Measurements from ENCODE around the gene ZBED5. TPM values are rescaled to one million over a fixed set of nuclear protein-coding genes. Genes with fewer than 3 reads are reported as not detected.

The ZBED5 gene
- total RNA-seq, 4 donors from 2014 or later: 42.9 to 58.6 (median 52.4) TPM

- no peak overlapping the region for H3K27ac ChIP-seq
- TF ChIP-seq, protein P1, sequence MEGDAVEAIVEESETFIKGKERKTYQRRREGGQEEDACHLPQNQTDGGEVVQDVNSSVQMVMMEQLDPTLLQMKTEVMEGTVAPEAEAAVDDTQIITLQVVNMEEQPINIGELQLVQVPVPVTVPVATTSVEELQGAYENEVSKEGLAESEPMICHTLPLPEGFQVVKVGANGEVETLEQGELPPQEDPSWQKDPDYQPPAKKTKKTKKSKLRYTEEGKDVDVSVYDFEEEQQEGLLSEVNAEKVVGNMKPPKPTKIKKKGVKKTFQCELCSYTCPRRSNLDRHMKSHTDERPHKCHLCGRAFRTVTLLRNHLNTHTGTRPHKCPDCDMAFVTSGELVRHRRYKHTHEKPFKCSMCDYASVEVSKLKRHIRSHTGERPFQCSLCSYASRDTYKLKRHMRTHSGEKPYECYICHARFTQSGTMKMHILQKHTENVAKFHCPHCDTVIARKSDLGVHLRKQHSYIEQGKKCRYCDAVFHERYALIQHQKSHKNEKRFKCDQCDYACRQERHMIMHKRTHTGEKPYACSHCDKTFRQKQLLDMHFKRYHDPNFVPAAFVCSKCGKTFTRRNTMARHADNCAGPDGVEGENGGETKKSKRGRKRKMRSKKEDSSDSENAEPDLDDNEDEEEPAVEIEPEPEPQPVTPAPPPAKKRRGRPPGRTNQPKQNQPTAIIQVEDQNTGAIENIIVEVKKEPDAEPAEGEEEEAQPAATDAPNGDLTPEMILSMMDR (IDR thresholded peaks at IDR 0.05): peak; percentile 56 to 84 (median 70)
- TF ChIP-seq POLR2A (IDR thresholded peaks at IDR 0.05): no peak
- H3K4me1 ChIP-seq: peaks cover 0 to 6% of the 10 kb centered on the region in 2 donors
- intact Hi-C loops (cut with DNase I): no loop called here
- H3K36me3 ChIP-seq: no peaks in the 10 kb centered on the region
- H3K27me3 ChIP-seq: no peaks in the 10 kb centered on the region
- peak; percentile 16 to 25 for DNase-seq
- WGBS, 2 donors: 91 to 95% methylated on average over 7 of the region's 7 CpGs
- no peak overlapping the region for H3K4me3 ChIP-seq (replicated peaks in 1 of 3)
- H3K9me3 ChIP-seq: no peaks in the 10 kb centered on the region
These were observed 20.8 kb upstream of the ZBED5 start for GRCh38 chr11:10878408-10879214.

DNA sequence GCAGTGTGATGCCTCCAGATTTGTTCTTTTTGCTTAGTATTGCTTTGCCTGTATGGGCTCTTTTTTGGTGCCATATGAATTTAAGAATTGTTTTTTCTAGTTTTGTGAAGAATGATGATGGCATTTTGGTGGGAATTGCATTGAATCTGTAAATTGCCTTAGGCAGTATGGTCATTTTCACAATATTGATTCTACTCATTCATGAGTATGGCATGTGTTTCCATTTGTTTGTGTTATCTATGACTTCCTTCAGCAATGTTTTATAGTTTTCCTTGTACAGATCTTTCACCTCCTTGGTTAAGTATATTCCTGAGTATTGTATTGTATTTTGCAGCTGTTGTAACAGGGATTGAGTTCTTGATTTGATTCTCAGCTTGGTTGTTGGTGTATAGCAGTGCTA, 18.3 kb upstream of the ZBED5 start:
- Histone ChIP-seq H3K4me1 (peaks cover 0 to 6% of the 10 kb centered on the region in 2 donors), H3K36me3 (no peaks in the 10 kb centered on the region), H3K27me3 (no peaks in the 10 kb centered on the region), H3K9me3 (no peaks in the 10 kb centered on the region), H3K4me3 (replicated peaks in 1 of 3) (no peak overlapping the region), H3K27ac (no peak overlapping the region)
- no peak for TF ChIP-seq POLR2A (IDR thresholded peaks at IDR 0.05)
- TF ChIP-seq, protein P1 (IDR thresholded peaks at IDR 0.05): no peak
- intact Hi-C loops (cut with DNase I): no loop called here
- no peak for DNase-seq

DNA sequence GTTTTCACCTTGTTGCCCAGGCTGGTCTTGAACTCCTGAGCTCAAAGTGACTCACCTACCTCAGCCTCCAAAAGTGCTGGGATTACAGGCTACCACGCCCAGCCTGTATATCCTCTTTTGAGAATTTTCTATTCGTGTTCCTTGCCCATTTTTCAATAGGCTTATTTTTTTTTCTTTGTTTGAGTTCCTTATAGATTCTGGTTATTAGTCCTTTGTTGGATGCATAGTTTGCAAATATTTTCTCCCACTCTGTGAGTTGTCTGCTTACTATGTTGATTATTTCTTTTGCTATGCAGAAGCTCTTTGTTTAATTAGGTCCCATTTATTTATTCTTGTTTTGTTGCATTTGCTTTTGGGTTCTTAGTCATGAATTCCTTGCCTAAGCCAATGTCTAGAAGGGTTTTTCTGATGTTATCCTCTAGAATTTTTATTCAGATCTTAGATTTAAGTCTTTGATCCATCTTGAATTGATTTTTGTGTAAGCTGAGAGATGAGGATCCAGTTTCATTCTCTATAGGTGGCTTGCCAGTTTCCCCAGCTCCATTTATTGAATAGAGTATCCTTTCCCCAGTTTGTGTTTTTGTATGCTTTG, 17.7 kb upstream of the ZBED5 start:
- WGBS, 2 donors: 90 to 94% methylated on average over 2 of the region's 2 CpGs
- no peaks in the 10 kb centered on the region for H3K9me3 ChIP-seq
- H3K27me3 ChIP-seq: no peaks in the 10 kb centered on the region
- no peak for DNase-seq
- H3K36me3 ChIP-seq: no peaks in the 10 kb centered on the region
- no peak overlapping the region for H3K4me3 ChIP-seq (replicated peaks in 1 of 3)
- peaks cover 0 to 6% of the 10 kb centered on the region in 2 donors for H3K4me1 ChIP-seq
- H3K27ac ChIP-seq: no peak overlapping the region
- intact Hi-C loops (cut with DNase I): no loop called here
- no peak for TF ChIP-seq POLR2A (IDR thresholded peaks at IDR 0.05)
- TF ChIP-seq, protein P1 (IDR thresholded peaks at IDR 0.05): no peak

DNA sequence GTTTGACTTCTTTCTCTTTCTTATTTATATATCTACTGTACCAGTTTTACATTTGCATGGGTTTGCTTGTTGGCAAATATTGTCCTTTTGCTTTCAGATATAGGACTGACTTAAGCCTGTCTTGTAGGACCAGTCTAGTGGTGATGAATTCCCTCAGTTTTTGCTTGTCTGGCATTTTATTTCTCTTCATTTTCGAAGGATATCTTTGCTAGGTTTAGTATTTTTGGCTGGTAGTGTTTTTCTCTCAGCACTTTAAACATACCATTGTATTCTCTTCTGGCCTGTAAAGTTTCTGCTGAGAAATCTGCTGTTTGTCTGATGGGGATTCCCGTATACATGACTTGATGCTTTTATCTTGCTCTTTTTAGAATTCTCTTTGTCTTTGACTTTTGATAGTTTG, 14.2 kb upstream of the ZBED5 start:
- TF ChIP-seq, protein P1 (IDR thresholded peaks at IDR 0.05): no peak
- TF ChIP-seq POLR2A (IDR thresholded peaks at IDR 0.05): no peak
- DNase-seq: no peak
- no peaks in the 10 kb centered on the region for H3K36me3 ChIP-seq
- no peaks in the 10 kb centered on the region for H3K9me3 ChIP-seq
- H3K4me1 ChIP-seq: no peaks in the 10 kb centered on the region
- H3K27ac ChIP-seq: no peak overlapping the region
- H3K27me3 ChIP-seq: no peaks in the 10 kb centered on the region
- 96 to 100% methylated on average over 2 of the region's 2 CpGs for WGBS, 2 donors
- H3K4me3 ChIP-seq (replicated peaks in 1 of 3): no peak overlapping the region
- intact Hi-C loops (cut with DNase I): no loop called here

DNA sequence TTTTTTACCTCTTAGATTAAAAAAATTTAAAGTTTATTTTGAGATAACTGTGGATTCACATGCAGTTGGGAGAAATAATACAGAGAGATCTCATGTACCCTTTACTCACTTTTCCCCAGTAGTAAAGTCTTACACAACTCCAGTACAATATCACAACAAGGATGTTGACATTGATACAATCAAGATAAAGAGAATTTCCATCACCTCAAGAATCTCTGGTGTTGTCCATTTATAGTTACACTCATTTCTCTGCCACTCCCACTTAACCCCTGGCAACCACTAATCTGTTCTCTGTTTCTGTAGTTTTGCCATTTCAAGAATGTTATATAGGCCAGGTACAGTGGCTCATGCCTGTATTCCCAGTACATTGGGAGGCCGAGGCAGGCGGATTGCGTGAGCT, 10.5 kb upstream of the ZBED5 start:
- Histone ChIP-seq H3K4me1 (no peaks in the 10 kb centered on the region), H3K27ac (no peak overlapping the region), H3K4me3 (replicated peaks in 1 of 3) (no peak overlapping the region), H3K36me3 (no peaks in the 10 kb centered on the region), H3K27me3 (no peaks in the 10 kb centered on the region), H3K9me3 (no peaks in the 10 kb centered on the region)
- intact Hi-C loops (cut with DNase I): no loop called here
- WGBS, 2 donors: 97 to 98% methylated on average over 3 of the region's 3 CpGs
- TF ChIP-seq, protein P1 (IDR thresholded peaks at IDR 0.05): no peak
- TF ChIP-seq POLR2A (IDR thresholded peaks at IDR 0.05): no peak
- no peak for DNase-seq
